Omental fat pad (tissue), 4 donors: Measurements from ENCODE around the gene TEX29. TPM values are rescaled to one million over a fixed set of nuclear protein-coding genes. Genes with fewer than 3 reads are reported as not detected.

ENCODE experiments used
- ATAC-seq: fragments of 150-250 bp; one replicate; pipeline ENCODE4 v1.9.1; 2016; ENCODE audit warnings: mild to moderate bottlenecking, moderate library complexity; ENCODE audit not compliant: low FRiP score
- DNase-seq: peaks from one replicate; pipeline ENCODE4 v3.0.0-alpha.2; 2019; ENCODE audit warnings: low spot score
- total RNA-seq, 4 donors: library from RNA; depleted of rRNA; stranded (reverse); fragments of >200 nt; gene quantifications; one replicate each; pipeline ENCODE4 v1.1.0, GENCODE V29; 2016
- TF ChIP-seq, protein P1 (sequence below), 3 donors: fragments of 450-650 bp; IDR thresholded peaks; one replicate each; pipeline ENCODE4 v1.5.1; 2016 to 2017; ENCODE audit warnings: antibody characterized with exemption in 3 of 3, mild to moderate bottlenecking in 3 of 3, moderate library complexity in 2 of 3

TEX29 gene
- total RNA-seq, 4 donors from 2014 or later: 0.94 TPM; not detected in 3

DNA sequence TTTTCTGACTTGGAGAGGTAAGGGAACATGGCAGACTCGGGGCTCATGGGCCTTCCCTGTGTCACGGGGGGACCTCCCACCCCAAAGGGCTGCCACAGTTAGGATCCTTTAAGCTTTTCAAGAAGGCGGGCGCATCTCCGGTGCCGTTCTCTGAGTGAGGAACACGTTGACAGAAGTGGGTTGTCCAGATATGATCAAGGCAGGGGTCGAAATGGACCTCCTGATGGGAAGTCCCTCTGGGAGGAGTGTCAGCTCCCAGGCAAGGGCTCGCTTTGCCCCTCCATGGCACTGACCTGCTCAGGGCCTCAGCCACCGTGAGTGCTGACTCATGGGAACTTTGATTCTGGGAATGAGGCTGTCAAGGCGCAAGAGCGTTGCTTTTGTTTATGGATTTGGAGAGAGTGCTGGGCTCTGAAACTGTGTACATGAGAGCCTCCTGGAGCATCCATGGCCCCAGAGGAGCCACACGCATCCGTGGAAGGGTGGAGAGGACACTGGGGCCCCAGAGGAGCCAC, 6.5 kb upstream of the TEX29 start:
- TF ChIP-seq, protein P1, sequence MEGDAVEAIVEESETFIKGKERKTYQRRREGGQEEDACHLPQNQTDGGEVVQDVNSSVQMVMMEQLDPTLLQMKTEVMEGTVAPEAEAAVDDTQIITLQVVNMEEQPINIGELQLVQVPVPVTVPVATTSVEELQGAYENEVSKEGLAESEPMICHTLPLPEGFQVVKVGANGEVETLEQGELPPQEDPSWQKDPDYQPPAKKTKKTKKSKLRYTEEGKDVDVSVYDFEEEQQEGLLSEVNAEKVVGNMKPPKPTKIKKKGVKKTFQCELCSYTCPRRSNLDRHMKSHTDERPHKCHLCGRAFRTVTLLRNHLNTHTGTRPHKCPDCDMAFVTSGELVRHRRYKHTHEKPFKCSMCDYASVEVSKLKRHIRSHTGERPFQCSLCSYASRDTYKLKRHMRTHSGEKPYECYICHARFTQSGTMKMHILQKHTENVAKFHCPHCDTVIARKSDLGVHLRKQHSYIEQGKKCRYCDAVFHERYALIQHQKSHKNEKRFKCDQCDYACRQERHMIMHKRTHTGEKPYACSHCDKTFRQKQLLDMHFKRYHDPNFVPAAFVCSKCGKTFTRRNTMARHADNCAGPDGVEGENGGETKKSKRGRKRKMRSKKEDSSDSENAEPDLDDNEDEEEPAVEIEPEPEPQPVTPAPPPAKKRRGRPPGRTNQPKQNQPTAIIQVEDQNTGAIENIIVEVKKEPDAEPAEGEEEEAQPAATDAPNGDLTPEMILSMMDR (IDR thresholded peaks at IDR 0.05): no peak
- ATAC-seq (no peak), DNase-seq (no peak)

DNA sequence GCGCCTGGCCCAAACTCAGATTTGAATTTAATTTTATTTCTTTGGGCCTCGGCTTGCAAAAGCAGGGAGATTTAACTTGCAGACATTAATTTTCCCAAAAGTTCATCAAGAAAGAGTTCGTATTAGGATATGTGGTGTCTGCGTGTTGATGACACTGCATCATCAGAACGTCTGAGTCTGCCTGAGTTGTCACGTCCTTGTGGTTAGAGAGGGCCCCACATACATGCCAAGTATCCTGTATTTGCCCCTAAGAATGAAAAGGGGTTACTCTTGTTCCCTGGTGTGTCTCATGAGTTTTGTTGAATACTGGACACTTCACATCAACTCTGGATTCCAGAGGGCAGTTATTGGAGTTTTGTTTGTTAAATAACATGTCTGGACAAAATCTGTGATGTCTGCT, 5.6 kb upstream of the TEX29 start:
- TF ChIP-seq, protein P1 (IDR thresholded peaks at IDR 0.05): no peak
- DNase-seq: no peak
- ATAC-seq: no peak

DNA sequence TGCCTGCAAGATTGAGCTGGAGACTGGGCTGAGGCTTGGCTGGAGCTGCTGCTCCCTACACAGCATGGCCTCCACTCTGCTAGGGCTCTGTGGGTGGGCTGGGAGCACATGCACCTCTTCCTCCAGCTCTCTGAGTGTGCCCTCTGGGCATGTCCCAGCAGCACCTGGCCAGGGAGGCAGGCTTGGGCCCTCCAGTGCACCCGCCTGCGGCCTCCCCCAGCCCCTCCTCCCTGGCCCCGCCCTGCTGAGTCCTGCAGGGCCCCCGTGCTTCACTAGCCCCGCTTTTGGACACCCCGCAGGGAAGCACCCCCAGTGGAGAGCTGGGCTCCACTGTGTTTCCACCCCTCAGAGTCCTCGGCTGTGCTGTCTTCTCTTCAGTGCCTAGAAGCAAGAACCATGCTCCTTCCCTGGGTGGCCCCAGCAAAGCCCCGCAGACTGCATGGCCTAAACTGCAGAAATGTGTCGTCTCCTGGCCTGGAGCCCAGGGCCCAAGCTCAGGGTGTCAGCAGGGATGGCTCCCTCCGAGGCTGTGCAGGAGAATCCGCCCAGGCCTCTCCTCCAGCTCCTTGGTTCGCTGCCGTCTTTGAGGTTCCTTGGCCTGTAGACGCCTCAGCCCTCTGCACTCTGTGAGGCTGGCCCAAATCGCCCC, 5.0 kb upstream of the TEX29 start:
- ATAC-seq (no peak), DNase-seq (no peak)
- TF ChIP-seq, protein P1 (IDR thresholded peaks at IDR 0.05): no peak

DNA sequence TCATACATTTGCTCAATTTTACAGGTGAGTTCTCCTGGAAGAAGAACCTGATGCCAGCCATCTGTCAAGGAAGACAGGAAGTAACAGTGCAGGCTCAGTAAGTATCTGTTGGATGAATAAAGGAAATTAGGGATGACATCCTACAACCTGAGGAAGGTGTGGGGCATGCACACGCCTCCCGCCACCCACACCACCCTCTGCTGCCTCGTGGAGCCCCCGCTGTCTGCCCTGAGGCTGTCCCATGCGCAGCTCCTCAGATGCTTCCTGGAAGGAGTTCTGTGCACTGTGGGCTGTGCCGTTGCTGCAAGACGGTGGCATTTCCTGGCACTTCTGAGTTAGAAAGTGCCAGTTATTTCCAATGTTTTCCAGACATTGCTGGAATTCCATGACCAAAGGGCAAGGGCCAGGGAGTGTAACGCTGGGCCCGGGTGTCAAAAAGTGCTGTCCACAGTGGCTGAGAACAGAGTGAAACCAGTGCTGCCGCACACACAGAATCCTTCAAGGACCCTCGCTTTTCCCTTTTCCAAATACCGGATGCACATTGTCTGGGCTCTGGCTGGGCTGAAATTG, 4.2 kb upstream of the TEX29 start:
- peak; percentile 48 for ATAC-seq
- no peak for DNase-seq
- TF ChIP-seq, protein P1 (IDR thresholded peaks at IDR 0.05): no peak

DNA sequence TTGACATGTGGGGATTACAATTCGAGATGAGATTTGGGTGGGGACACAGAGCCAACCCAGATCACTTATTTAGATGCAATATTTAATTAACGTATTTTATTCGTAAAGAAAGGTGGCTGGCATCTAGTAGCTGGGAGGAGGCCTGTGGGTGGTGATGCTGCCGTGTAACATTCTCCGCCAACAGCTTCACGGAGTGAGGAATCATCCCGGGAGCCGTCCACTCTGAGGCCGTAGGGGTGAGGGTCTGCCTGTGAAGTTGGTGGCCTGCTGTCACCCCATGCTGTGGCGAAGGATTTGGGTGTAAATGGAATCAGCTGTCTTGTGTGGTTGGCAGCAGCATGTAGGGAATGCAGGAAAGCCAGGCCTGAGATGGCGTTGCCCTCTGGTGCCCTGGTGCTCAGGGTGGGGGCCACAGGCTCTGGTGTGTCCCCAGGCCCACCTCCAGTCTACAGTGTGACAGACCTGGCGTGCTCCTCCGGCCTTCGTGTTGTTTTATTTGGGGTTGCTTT, 3.3 kb upstream of the TEX29 start:
- no peak for ATAC-seq
- TF ChIP-seq, protein P1 (IDR thresholded peaks at IDR 0.05): no peak

DNA sequence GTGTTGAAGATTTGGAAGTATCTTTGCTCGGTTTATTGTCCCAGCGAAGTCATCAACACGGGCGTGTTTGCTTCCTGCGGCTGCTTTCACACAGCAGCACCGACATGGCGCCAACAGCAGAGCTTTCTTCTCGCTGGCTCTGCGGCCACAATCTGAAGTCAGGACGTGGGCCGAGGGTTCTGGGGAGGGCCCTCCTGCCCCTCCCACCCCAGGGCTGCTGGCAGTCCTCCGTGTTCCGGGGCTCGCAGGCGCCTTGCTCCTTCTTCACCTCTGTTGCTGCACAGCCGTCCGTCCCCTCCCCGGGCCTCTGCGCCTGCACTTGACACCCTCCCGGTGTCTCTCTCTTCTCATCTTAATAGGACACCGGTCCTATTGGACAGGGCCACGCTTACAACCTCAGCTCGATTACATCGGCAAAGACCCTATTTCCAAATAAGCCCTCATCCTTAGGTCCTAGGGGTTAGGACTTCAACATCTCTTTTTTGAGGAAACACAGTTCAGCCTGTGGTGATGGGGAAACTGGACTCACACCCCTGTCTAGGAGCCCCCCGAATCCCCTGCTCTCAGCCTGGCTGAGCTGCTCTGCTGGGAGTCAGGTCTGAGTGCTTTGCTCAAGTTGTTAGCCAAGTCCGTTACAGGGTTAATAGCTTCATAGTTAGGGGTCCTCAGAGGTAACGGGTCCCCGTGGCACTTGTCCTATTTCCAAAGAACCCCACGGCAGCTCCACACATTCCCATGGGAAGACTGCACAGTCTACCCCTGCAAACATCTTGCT, 2.7 kb upstream of the TEX29 start:
- TF ChIP-seq, protein P1 (IDR thresholded peaks at IDR 0.05): no peak
- DNase-seq (no peak), ATAC-seq (no peak)

More for the DNA sequence above, 3.3 kb upstream of the TEX29 start:
- DNase-seq: no peak
